Ectodermal cell (in vitro differentiated cells): ENCODE measurements around the gene NTSR1.
"Not testable (repeated sequence)": the region's sequence is repeated elsewhere in the genome, so short reads cannot be mapped to it uniquely, and the experiment has no call there.

Experiments used
- H3K27ac ChIP-seq: 2 replicates; pipeline ENCODE4 v1.7.0; 2013; ENCODE audit warnings: mild to moderate bottlenecking, low read depth, low read length; ENCODE audit not compliant: insufficient read depth, poor library complexity, severe bottlenecking
- H3K27me3 ChIP-seq: 2 replicates; pipeline ENCODE4 v1.7.0; 2013; ENCODE audit warnings: mild to moderate bottlenecking, low read length; ENCODE audit not compliant: insufficient read depth, control insufficient read depth, poor library complexity, severe bottlenecking
- H3K36me3 ChIP-seq: one replicate; pipeline ENCODE4 v1.7.0; 2013; ENCODE audit warnings: low read length; ENCODE audit not compliant: control insufficient read depth, insufficient read depth
- H3K4me1 ChIP-seq: one replicate; pipeline ENCODE4 v1.7.0; 2013; ENCODE audit warnings: low read length; ENCODE audit not compliant: control insufficient read depth, insufficient read depth
- H3K4me3 ChIP-seq: 2 replicates; pipeline ENCODE4 v1.7.0; 2013; ENCODE audit warnings: low read depth, low read length, control low read depth; ENCODE audit not compliant: insufficient read depth
- H3K9me3 ChIP-seq: 2 replicates; pipeline ENCODE4 v1.7.0; 2013; ENCODE audit warnings: mild to moderate bottlenecking, low read length, moderate library complexity; ENCODE audit not compliant: control insufficient read depth
- WGBS, 2 experiments: methylation state at CpG; one replicate each; pipeline ENCODE4 v1.1.7; 2013; ENCODE audit warnings: missing lambda C conversion rate in 2 of 2; 5-methylcytosine and 5-hydroxymethylcytosine counted together

Gene NTSR1

DNA sequence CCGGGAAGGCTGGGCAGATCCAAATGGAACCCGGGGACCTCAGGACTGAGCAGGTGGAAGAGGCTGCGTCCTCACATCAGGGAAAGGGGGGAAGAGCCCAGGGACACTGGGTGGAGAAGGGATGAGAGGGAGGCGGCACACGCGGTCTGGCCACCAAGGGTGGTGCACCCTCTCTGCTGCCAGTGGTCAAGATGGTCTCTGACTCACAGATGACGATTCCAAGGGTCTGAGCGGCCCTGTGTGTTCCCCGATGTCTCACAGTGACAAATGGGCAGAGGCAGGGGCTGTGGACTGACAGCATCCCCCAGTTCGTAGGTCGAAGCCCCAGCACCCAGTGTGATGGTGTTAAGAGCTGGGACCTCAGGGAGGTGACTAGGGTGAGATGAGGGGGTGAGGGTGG lies 34.3 kb upstream of the NTSR1 start:
- Histone ChIP-seq H3K36me3 (no peaks in the 10 kb centered on the region), H3K27ac (no peak overlapping the region), H3K27me3 (no peaks in the 10 kb centered on the region), H3K9me3 (no peaks in the 10 kb centered on the region), H3K4me1 (no peaks in the 10 kb centered on the region), H3K4me3 (no peak overlapping the region)
- WGBS, 2 experiments: 94 to 95% methylated on average over 11 of the region's 11 CpGs

DNA sequence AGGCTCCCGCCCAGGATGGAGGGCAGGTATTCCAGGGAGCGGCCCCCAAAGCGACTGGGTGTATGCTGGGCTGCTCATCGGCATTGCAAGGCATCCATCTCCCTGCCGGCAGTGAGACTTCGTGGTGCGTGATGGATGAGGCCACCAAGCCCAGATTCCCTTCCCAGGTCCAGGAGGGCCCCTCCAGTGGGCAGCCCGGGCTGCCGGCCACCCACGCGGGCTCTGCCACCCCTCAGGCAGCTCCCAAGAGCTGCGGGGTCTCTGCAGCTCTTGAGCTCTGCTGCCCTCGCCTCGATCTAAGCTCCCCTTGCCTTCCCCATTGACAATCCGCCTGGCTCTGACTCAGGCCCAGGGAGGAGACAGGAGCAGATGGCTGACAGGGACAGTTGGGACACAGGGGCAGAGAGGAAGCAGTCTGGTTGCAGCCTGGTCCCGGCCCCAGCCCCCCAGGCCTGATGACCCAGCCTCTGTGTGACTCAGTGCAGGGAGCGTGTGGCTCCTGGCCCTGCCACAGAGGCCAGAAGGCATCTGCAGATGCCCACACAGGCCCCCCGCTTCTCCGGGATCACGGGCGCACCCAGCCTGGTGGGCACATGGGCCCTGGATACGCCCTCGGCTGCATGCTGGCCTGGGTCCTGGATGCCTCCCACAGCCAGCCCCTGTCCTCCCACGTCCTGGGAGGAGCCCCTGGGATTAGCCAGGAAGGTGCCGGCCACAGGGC lies 33.3 kb upstream of the NTSR1 start:
- H3K27me3 ChIP-seq: no peaks in the 10 kb centered on the region

GRCh38 chr20:62675877-62676260 lies 32.8 kb upstream of the NTSR1 start:
- Histone ChIP-seq H3K4me1 (no peaks in the 10 kb centered on the region), H3K9me3 (no peaks in the 10 kb centered on the region), H3K4me3 (no peak overlapping the region), H3K27me3 (no peaks in the 10 kb centered on the region), H3K36me3 (no peaks in the 10 kb centered on the region), H3K27ac (no peak overlapping the region)
- WGBS, 2 experiments: 92 to 94% methylated on average over 14 of the region's 14 CpGs

More for the DNA sequence above, 33.3 kb upstream of the NTSR1 start:
- WGBS, 2 experiments: 90% methylated on average over 25 of the region's 25 CpGs
- H3K27ac ChIP-seq: no peak overlapping the region
- H3K4me1 ChIP-seq: no peaks in the 10 kb centered on the region
- no peaks in the 10 kb centered on the region for H3K36me3 ChIP-seq
- no peak overlapping the region for H3K4me3 ChIP-seq
- H3K9me3 ChIP-seq: no peaks in the 10 kb centered on the region

DNA sequence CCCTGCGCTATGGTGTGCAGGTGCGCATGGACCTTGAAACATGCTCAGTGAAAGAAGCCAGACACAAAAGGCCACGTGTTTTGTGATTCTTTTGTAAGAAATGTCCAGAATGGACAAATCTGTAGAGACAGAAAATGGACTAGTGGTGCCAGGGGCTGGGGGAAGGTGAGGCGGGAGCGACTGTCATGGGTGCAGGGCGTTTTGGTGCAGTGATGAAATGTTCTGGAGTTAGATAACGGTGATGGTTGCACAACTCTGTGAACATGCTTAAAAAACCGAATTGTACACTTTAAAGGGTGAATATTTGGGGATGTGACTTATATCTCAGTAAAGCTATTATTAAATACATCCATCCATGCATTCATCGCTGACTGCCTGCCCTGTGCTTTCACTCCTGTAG lies 31.7 kb upstream of the NTSR1 start:
- H3K36me3 ChIP-seq: no peaks in the 10 kb centered on the region
- WGBS, 2 experiments: 92 to 95% methylated on average over 9 of the region's 9 CpGs
- no peaks in the 10 kb centered on the region for H3K9me3 ChIP-seq
- no peak overlapping the region for H3K4me3 ChIP-seq
- H3K27ac ChIP-seq: no peak overlapping the region
- H3K4me1 ChIP-seq: no peaks in the 10 kb centered on the region
- H3K27me3 ChIP-seq: no peaks in the 10 kb centered on the region

- H3K27me3 ChIP-seq: no peaks in the 10 kb centered on the region
- H3K36me3 ChIP-seq: no peaks in the 10 kb centered on the region
- no peak overlapping the region for H3K4me3 ChIP-seq
- H3K9me3 ChIP-seq: no peaks in the 10 kb centered on the region
- H3K27ac ChIP-seq: no peak overlapping the region
- H3K4me1 ChIP-seq: no peaks in the 10 kb centered on the region
- WGBS, 2 experiments: 91% methylated on average over 10 of the region's 10 CpGs
Observed at GRCh38 chr20:62677678-62678077, 31.0 kb upstream of the NTSR1 start.

DNA sequence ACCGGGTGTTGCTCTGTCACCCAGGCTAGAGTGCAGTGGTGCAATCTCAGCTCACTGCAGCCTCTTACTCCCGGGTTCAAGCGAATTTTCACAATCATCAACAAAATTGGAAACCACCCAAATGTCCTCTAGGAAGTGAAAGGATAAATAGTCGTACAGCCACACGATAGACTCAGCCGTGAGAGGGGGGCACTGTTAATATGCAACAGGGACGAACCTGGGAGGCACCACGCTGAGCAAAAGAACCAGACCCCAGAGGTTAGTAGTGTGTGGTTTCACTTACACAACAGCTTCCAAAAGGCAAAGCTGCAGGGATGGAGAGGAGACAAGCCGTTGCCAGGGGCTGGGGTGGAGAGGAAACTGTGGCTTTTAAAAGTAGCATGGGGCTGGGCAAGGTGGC lies 30.1 kb upstream of the NTSR1 start:
- H3K9me3 ChIP-seq: no peaks in the 10 kb centered on the region
- no peaks in the 10 kb centered on the region for H3K36me3 ChIP-seq
- no peak overlapping the region for H3K27ac ChIP-seq
- WGBS, 2 experiments: 88 to 93% methylated on average over 8 of the region's 9 CpGs
- no peaks in the 10 kb centered on the region for H3K27me3 ChIP-seq
- no peaks in the 10 kb centered on the region for H3K4me1 ChIP-seq
- H3K4me3 ChIP-seq: no peak overlapping the region

- peaks cover 4% of the 10 kb centered on the region for H3K4me1 ChIP-seq
- H3K27me3 ChIP-seq: no peaks in the 10 kb centered on the region
- no peaks in the 10 kb centered on the region for H3K36me3 ChIP-seq
- H3K9me3 ChIP-seq: no peaks in the 10 kb centered on the region
- 93 to 94% methylated on average over 11 of the region's 11 CpGs for WGBS, 2 experiments
- H3K27ac ChIP-seq: no peak overlapping the region
- H3K4me3 ChIP-seq: no peak overlapping the region
Observed at GRCh38 chr20:62679978-62680589, 28.6 kb upstream of the NTSR1 start.

GRCh38 chr20:62682912-62683517 lies 25.6 kb upstream of the NTSR1 start:
- Histone ChIP-seq H3K27ac (no peak overlapping the region), H3K27me3 (peaks cover 3% of the 10 kb centered on the region), H3K4me1 (peaks cover 19% of the 10 kb centered on the region), H3K9me3 (no peaks in the 10 kb centered on the region), H3K36me3 (no peaks in the 10 kb centered on the region), H3K4me3 (no peak overlapping the region)
- 91 to 92% methylated on average over 30 of the region's 30 CpGs for WGBS, 2 experiments

DNA sequence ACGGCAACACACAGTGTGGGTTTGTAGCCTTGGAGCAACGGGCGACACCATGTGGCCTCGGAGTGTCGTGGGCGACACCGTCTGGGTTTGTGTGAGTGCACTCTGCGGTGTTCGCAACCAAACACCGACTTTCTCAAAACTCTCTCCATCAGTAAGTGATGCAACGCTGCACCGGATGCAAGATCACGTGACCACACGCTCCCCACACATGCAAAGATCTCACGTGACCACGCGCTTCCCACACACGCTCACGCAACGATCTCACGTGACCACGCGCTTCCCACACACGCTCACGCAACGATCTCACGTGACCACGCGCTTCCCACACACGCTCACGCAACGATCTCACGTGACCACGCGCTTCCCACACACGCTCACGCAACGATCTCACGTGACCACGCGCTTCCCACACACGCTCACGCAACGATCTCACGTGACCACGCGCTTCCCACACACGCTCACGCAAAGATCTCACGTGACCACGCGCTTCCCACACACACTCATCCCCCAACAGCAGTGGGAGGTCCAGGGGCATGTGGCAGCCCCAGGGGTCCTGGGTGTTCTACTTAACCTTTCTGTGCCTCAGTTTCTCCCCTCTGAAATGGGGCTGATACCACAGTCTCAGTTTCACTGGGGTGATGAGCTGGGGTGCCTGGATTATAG lies 24.8 kb upstream of the NTSR1 start:
- not testable (repeated sequence) for H3K4me3 ChIP-seq, H3K36me3 ChIP-seq, H3K27me3 ChIP-seq, H3K27ac ChIP-seq, H3K9me3 ChIP-seq
- 95 to 96% methylated on average over 36 to 37 of the region's 52 CpGs for WGBS, 2 experiments
- peaks cover 26% of the 10 kb centered on the region for H3K4me1 ChIP-seq

DNA sequence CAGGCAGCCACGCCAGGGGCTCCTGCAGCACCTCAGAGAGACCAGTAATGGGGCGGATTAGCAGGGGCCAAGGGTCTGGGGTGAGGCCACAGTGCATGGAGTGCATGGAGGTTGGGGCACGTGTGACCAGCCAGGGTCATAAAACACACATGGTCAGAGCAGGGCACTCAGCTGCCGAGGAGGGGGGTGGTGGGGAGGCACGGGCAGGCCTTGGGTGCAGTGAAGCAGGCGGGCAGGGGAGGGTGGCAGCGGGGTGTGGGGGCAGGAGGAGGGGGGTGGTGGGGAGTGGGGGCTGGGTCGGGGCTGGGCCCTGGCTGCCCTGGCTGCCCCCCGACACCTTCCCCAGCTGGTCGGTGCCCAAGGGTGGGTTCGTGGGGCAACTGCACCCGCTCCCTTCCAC lies 23.7 kb upstream of the NTSR1 start:
- Histone ChIP-seq H3K36me3 (no peaks in the 10 kb centered on the region), H3K27me3 (peaks cover 3% of the 10 kb centered on the region), H3K4me3 (no peak overlapping the region), H3K9me3 (no peaks in the 10 kb centered on the region), H3K4me1 (peaks cover 30% of the 10 kb centered on the region), H3K27ac (no peak overlapping the region)
- WGBS, 2 experiments: 89 to 96% methylated on average over 7 to 9 of the region's 12 CpGs
